H1 (cell line): ENCODE results near the gene ASXL2. TPM values are rescaled to one million over a fixed set of nuclear protein-coding genes. Genes with fewer than 3 reads are reported as not detected.
A peak's percentile ranks its signal among the peaks of the same experiment; 100 is the strongest.

Experiments
- CTCF ChIA-PET: fragments of 300-600 bp; sonication (Branson Sonifier 250); formaldehyde crosslinking; loops from one replicate; lab custom pipeline; 2021; ENCODE audit not compliant: partially characterized antibody; lab: Charles Lee
- POLR2A ChIA-PET: fragments of 300-600 bp; sonication (Branson Sonifier 250); formaldehyde crosslinking; loops from one replicate; lab custom pipeline; 2021; ENCODE audit warnings: inconsistent platforms; ENCODE audit not compliant: partially characterized antibody; lab: Charles Lee
- DNase-seq, 2 experiments: peaks; one replicate each; pipeline versions ENCODE4 v3.0.0 to v3.0.0-alpha.2; 2010 to 2022; ENCODE audit warnings: low spot score in 2 of 2, low read depth in 1 of 2, mixed read lengths in 1 of 2
- FAIRE-seq: peaks from 2 replicates; lab custom pipeline; 2011; peaks lifted over from hg19 to GRCh38; lab: Jason Lieb, UNC
- H2AFZ ChIP-seq: 2 replicates; pipeline ENCODE4 v1.8.1; 2012; ENCODE audit warnings: low read length, inconsistent platforms
- H2AK5ac ChIP-seq: 2 replicates; pipeline ENCODE4 v1.6.1; 2013; ENCODE audit warnings: low read depth, low read length
- H2BK120ac ChIP-seq: replicated peaks from 2 replicates; pipeline ENCODE3; 2013; ENCODE audit warnings: low read depth, low read length, inconsistent platforms
- H2BK12ac ChIP-seq: 2 replicates; pipeline ENCODE4 v1.6.1; 2013; ENCODE audit warnings: low read depth, low read length
- H2BK15ac ChIP-seq: 2 replicates; pipeline ENCODE4 v1.6.1; 2013; ENCODE audit warnings: low read length
- H2BK20ac ChIP-seq: 2 replicates; pipeline ENCODE4 v1.6.1; 2013; ENCODE audit warnings: low read length
- H2BK5ac ChIP-seq: 2 replicates; pipeline ENCODE4 v1.6.1; 2013; ENCODE audit warnings: low read depth, low read length
- H3K14ac ChIP-seq: 2 replicates; pipeline ENCODE4 v1.6.1; 2013; ENCODE audit warnings: inconsistent platforms; ENCODE audit not compliant: insufficient read length
- H3K18ac ChIP-seq: 2 replicates; pipeline ENCODE4 v1.6.1; 2013; ENCODE audit warnings: low read length; ENCODE audit errors: extremely low read depth
- H3K23ac ChIP-seq: 2 replicates; pipeline ENCODE4 v1.6.1; 2013; ENCODE audit warnings: inconsistent platforms; ENCODE audit not compliant: insufficient read length
- H3K23me2 ChIP-seq: 2 replicates; pipeline ENCODE4 v1.6.1; 2013; ENCODE audit warnings: low read depth, low read length
- H3K27ac ChIP-seq: 2 replicates; pipeline ENCODE4 v1.6.1; 2011; ENCODE audit warnings: low read depth, low read length, inconsistent platforms
- H3K27me3 ChIP-seq, 4 experiments: replicated peaks in 1 of 4; 1 replicate in 1 of 4; 2 replicates in 3 of 4; pipeline versions ENCODE4 v1.6.1 to v1.8.1; 2011 to 2013; ENCODE audit warnings: low read length in 3 of 4, mild to moderate bottlenecking in 3 of 4, inconsistent platforms in 2 of 4, mixed read lengths in 2 of 4, moderate library complexity in 1 of 4; ENCODE audit not compliant: control insufficient read depth in 3 of 4, insufficient read depth in 3 of 4; ENCODE audit errors: extremely low read depth in 1 of 4
- H3K36me3 ChIP-seq, 4 experiments: 2 replicates each; pipeline versions ENCODE4 v1.6.1 to v1.8.1; 2011 to 2013; ENCODE audit warnings: mild to moderate bottlenecking in 4 of 4, low read length in 3 of 4, moderate library complexity in 2 of 4, control low read depth in 1 of 4, inconsistent platforms in 1 of 4; ENCODE audit not compliant: insufficient read depth in 4 of 4, control insufficient read depth in 2 of 4
- H3K4ac ChIP-seq: replicated peaks from 2 replicates; pipeline ENCODE3; 2013; ENCODE audit warnings: low read length, low read depth, mixed read lengths, inconsistent platforms; ENCODE audit not compliant: insufficient read length
- H3K4me1 ChIP-seq, 4 experiments: replicated peaks in 1 of 4; 1 replicate in 1 of 4; 2 replicates in 3 of 4; pipeline versions ENCODE4 v1.6.1 to v1.8.1; 2011 to 2013; ENCODE audit warnings: low read length in 3 of 4, inconsistent platforms in 2 of 4, mixed read lengths in 1 of 4; ENCODE audit not compliant: insufficient read depth in 4 of 4, control insufficient read depth in 3 of 4
- H3K4me2 ChIP-seq, 2 experiments: 2 replicates each; pipeline versions ENCODE4 v1.6.1 to v1.8.1; 2011 to 2013; ENCODE audit warnings: low read depth in 2 of 2, low read length in 2 of 2, control low read depth in 1 of 2, inconsistent platforms in 1 of 2, mild to moderate bottlenecking in 1 of 2; ENCODE audit not compliant: insufficient read depth in 1 of 2
- H3K4me3 ChIP-seq, 4 experiments: fragments of 200-600, 300-600 bp in 1 of 4; sonication (generic), shearing (Covaris generic), sonication (Bioruptor Twin) in 1 of 4; 2 replicates each; pipeline versions ENCODE4 v1.5.1 to v1.8.1; 2011 to 2016; ENCODE audit warnings: low read length in 4 of 4, low read depth in 3 of 4, control low read depth in 2 of 4, inconsistent platforms in 2 of 4, mild to moderate bottlenecking in 2 of 4, mixed read lengths in 1 of 4, moderate library complexity in 1 of 4; ENCODE audit not compliant: insufficient read depth in 2 of 4; ENCODE audit errors: extremely low read depth in 1 of 4
- H3K56ac ChIP-seq: replicated peaks from 2 replicates; pipeline ENCODE3; 2013; ENCODE audit warnings: low read depth, mild to moderate bottlenecking, mixed read lengths, low read length, inconsistent platforms; ENCODE audit not compliant: insufficient read length
- H3K79me1 ChIP-seq: 2 replicates; pipeline ENCODE4 v1.6.1; 2013; ENCODE audit warnings: low read depth, low read length, control low read depth
- H3K79me2 ChIP-seq, 2 experiments: 2 replicates each; pipeline versions ENCODE4 v1.6.1 to v1.8.1; 2012 to 2013; ENCODE audit warnings: low read length in 2 of 2, mild to moderate bottlenecking in 2 of 2, inconsistent platforms in 1 of 2; ENCODE audit not compliant: insufficient read depth in 2 of 2, control insufficient read depth in 1 of 2
- H3K9ac ChIP-seq, 4 experiments: replicated peaks in 1 of 4; 1 replicate in 1 of 4; 2 replicates in 3 of 4; pipeline versions ENCODE4 v1.6.1 to v1.8.1; 2011 to 2013; ENCODE audit warnings: low read depth in 3 of 4, low read length in 3 of 4, control low read depth in 2 of 4, mild to moderate bottlenecking in 2 of 4, moderate library complexity in 2 of 4, inconsistent platforms in 1 of 4; ENCODE audit errors: extremely low read depth in 1 of 4
- H3K9me3 ChIP-seq, 2 experiments: 2 replicates each; pipeline versions ENCODE4 v1.6.1 to v1.8.1; 2012 to 2013; ENCODE audit warnings: mild to moderate bottlenecking in 2 of 2, moderate library complexity in 2 of 2, control low read depth in 1 of 2, inconsistent platforms in 1 of 2, low read depth in 1 of 2, low read length in 1 of 2, mixed read lengths in 1 of 2; ENCODE audit not compliant: insufficient read depth in 2 of 2
- H4K20me1 ChIP-seq, 2 experiments: replicated peaks in 1 of 2; 2 replicates each; pipeline versions ENCODE3 to v1.8.1; 2011 to 2013; ENCODE audit warnings: inconsistent platforms in 2 of 2, low read length in 2 of 2, mild to moderate bottlenecking in 1 of 2; ENCODE audit not compliant: insufficient read depth in 2 of 2, control insufficient read depth in 1 of 2
- H4K5ac ChIP-seq: 2 replicates; pipeline ENCODE4 v1.6.1; 2013; ENCODE audit warnings: low read length, low read depth, mixed read lengths, inconsistent platforms; ENCODE audit not compliant: insufficient read length
- H4K8ac ChIP-seq: 2 replicates; pipeline ENCODE4 v1.8.0; 2013; ENCODE audit warnings: mild to moderate bottlenecking, moderate library complexity, low read length, inconsistent platforms; ENCODE audit not compliant: insufficient read depth; ENCODE audit errors: extremely low read depth
- H4K91ac ChIP-seq: replicated peaks from 2 replicates; pipeline ENCODE3; 2013; ENCODE audit warnings: low read length, mixed read lengths, inconsistent platforms; ENCODE audit not compliant: insufficient read length
- WGBS, 2 experiments: shearing (Covaris generic) in 1 of 2; methylation state at CpG; one replicate each; pipeline versions ENCODE4 v1.1.6 to v1.1.7; 2013 to 2015; ENCODE audit warnings: low lambda C conversion rate in 2 of 2, mixed read lengths in 2 of 2, inconsistent platforms in 1 of 2, low coverage in 1 of 2, missing lambda C conversion rate in 1 of 2; ENCODE audit not compliant: insufficient replicate concordance in 2 of 2, insufficient coverage in 1 of 2, insufficient read length in 1 of 2; ENCODE audit errors: extremely low coverage in 1 of 2, missing lambda C conversion rate in 1 of 2; 5-methylcytosine and 5-hydroxymethylcytosine counted together
- polyA plus RNA-seq, 7 experiments: library from polyadenylated mRNA; depleted of rRNA in 3 of 7; stranded (reverse) in 5 of 7; unstranded in 2 of 7; fragments of >200 nt in 5 of 7; fragments of 200-250 nt in 2 of 7; gene quantifications; 1 replicate in 5 of 7; 2 replicates in 1 of 7; 4 replicates in 1 of 7; pipeline versions ENCODE4 v1.2.1 to v1.2.3, GENCODE V29; 2011 to 2013; ENCODE audit warnings: missing spikeins in 2 of 7, mixed read lengths in 2 of 7
- total RNA-seq: library from RNA; stranded (reverse); fragmentation: NEBNext Ultra II Directional; extraction: Animal tissue kit (Norgen Biotek cat#: 25700); gene quantifications from 2 replicates; pipeline ENCODE4 v1.2.1, GENCODE V29; 2021

Gene ASXL2
- total and polyA plus RNA-seq, 2 of the 8 experiments (the other 6 are each of a cell fraction or from before 2014, with no cell fraction given), result 7.2 to 41.3 TPM

DNA sequence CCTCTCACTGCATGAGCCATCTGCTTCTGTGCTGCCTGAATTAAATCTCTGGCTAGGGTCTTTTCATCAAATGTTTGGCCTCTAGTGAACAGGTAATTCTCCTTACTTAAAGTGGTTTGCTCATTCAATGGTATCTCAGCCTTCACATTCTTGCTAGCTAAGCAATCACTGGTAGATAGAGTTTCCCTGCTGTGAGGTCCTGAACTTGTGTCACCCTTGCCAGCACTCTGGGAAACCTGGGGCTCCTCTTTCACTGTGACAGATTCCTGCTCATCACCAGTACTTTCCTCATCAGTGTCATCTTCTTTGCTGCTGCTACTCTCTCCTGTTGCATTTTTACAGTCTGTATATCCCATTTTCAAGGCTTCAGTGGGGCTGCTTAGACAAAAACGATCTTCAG, 135.8 kb downstream of the ASXL2 start:
- Histone ChIP-seq H3K4me2 (no peak overlapping the region), H4K91ac (no peak overlapping the region), H3K4me1 (peaks cover 0 to 14% (median 7%) of the 10 kb centered on the region in 4 experiments; a peak in 5 of 7 replicates), H4K5ac (no peak overlapping the region), H2BK5ac (no peak overlapping the region), H2AK5ac (no peak overlapping the region), H3K27ac (0 out of 2 replicates have a peak overlapping the region, but pooled peaks have one; percentile 9), H3K79me1 (no peaks in the 10 kb centered on the region), H3K23me2 (no peaks in the 10 kb centered on the region; the same call in 1 of the 2 replicates), H3K23ac (no peak overlapping the region), H2AFZ (no peak overlapping the region), H3K9me3 (no peaks in the 10 kb centered on the region), H3K36me3 (peaks cover 6 to 21% (median 11%) of the 10 kb centered on the region in 4 experiments; a peak in 6 of 8 replicates), H3K56ac (no peak overlapping the region), H3K14ac (no peak overlapping the region), H3K79me2 (no peaks in the 10 kb centered on the region), H2BK20ac (no peak overlapping the region), H4K8ac (no peak overlapping the region), H4K20me1 (peaks cover 0 to 4% of the 10 kb centered on the region in 2 experiments), H3K4ac (no peak overlapping the region), H2BK12ac (no peak overlapping the region), H3K18ac (no peak overlapping the region), H3K9ac (no peak overlapping the region), H3K27me3 (no peaks in the 10 kb centered on the region), H3K4me3 (no peak overlapping the region), H2BK15ac (no peak overlapping the region), H2BK120ac (no peak overlapping the region)
- POLR2A ChIA-PET, result interaction anchor here (0.6 kb wide), 1 partner anchor 367 kb away, joined by 4 read pairs; no protein-coding TSS in a partner anchor
- CTCF ChIA-PET, result no interaction called here
- 85% methylated on average over 1 of the region's 1 CpG; no CpG with 5 or more reads in 1 of the 2 experiments for WGBS, 2 experiments
- FAIRE-seq (no peak), DNase-seq (no peak)
